Measurements from ENCODE around the gene EDAR. TPM values are rescaled to one million over a fixed set of nuclear protein-coding genes. Genes with fewer than 3 reads are reported as not detected.

Gene EDAR
- total RNA-seq, 5 donors from 2014 or later (not counting 1 experiment from before 2014, with no cell fraction given), result 5.2 to 15.6 (median 7.4) TPM

GRCh38 chr2:108949316-108950239 lies 39.4 kb downstream of the EDAR start:
- CTCF ChIA-PET, result interaction anchor here in 1 of 2 donors (1.0 kb wide), 1 partner anchor 39 kb away, joined by 3 read pairs; the partner anchor contains the start of gene EDAR
- ATAC-seq (replicated peaks in 1 of 4), result no peak

GRCh38 chr2:108947271-108947907 lies 41.6 kb downstream of the EDAR start:
- Histone ChIP-seq H3K9me3 (peaks cover 2% of the 10 kb centered on the region), H3K4me1 (ENCODE audit: control insufficient read depth in 1 of 2, extremely low read depth in 1 of 2, insufficient read depth in 2 of 2, low read length in 2 of 2) (no peaks in the 10 kb centered on the region), H3K4me3 (ENCODE audit: control insufficient read depth in 1 of 2, extremely low read depth in 1 of 2, low read length in 1 of 2) (no peak overlapping the region), H3K27me3 (replicated peaks in 1 of 2; ENCODE audit: control insufficient read depth in 2 of 2, extremely low read depth in 1 of 2, insufficient read depth in 2 of 2, low read length in 1 of 2) (peaks cover 0 to 3% of the 10 kb centered on the region in 2 experiments), H3K27ac (ENCODE audit: low read length) (no peak overlapping the region), H3K36me3 (ENCODE audit: control insufficient read depth in 2 of 2, extremely low read depth in 1 of 2, insufficient read depth in 1 of 2, low read length in 1 of 2) (peaks cover 0 to 14% of the 10 kb centered on the region in 2 donors)
- no peak overlapping the region for H3K4me3 Mint-ChIP-seq
- ChIA-PET CTCF (no interaction called here), POLR2A (no interaction called here)
- DNase-seq (no peak), ATAC-seq (replicated peaks in 1 of 4) (no peak)
- H3K9me3 Mint-ChIP-seq, result peaks cover 15 to 32% (median 25%) of the 10 kb centered on the region in 3 donors
- no peak overlapping the region for H3K27ac Mint-ChIP-seq
- H3K4me1 Mint-ChIP-seq, result peaks cover 2 to 12% (median 11%) of the 10 kb centered on the region in 3 donors
- no peaks in the 10 kb centered on the region for H3K27me3 Mint-ChIP-seq
- H3K36me3 Mint-ChIP-seq, result peaks cover 26% of the 10 kb centered on the region
- 87% methylated on average over 3 of the region's 5 CpGs for WGBS (ENCODE audit: insufficient coverage)

More at GRCh38 chr2:108949316-108950239, 39.4 kb downstream of the EDAR start:
- Mint-ChIP-seq H3K27me3 (no peaks in the 10 kb centered on the region), H3K27ac (no peak overlapping the region), H3K9me3 (peaks cover 25 to 36% (median 33%) of the 10 kb centered on the region in 3 donors), H3K36me3 (peaks cover 39% of the 10 kb centered on the region), H3K4me1 (peaks cover 2 to 17% (median 11%) of the 10 kb centered on the region in 3 donors), H3K4me3 (no peak overlapping the region)
- Histone ChIP-seq H3K4me3 (ENCODE audit: control insufficient read depth in 1 of 2, extremely low read depth in 1 of 2, low read length in 1 of 2) (no peak overlapping the region), H3K36me3 (ENCODE audit: control insufficient read depth in 2 of 2, extremely low read depth in 1 of 2, insufficient read depth in 1 of 2, low read length in 1 of 2) (peaks cover 0 to 8% of the 10 kb centered on the region in 2 donors), H3K9me3 (peaks cover 4% of the 10 kb centered on the region), H3K27me3 (replicated peaks in 1 of 2; ENCODE audit: control insufficient read depth in 2 of 2, extremely low read depth in 1 of 2, insufficient read depth in 2 of 2, low read length in 1 of 2) (no peaks in the 10 kb centered on the region), H3K4me1 (ENCODE audit: control insufficient read depth in 1 of 2, extremely low read depth in 1 of 2, insufficient read depth in 2 of 2, low read length in 2 of 2) (no peaks in the 10 kb centered on the region), H3K27ac (ENCODE audit: low read length) (no peak overlapping the region)
- no CpG with 5 or more reads among the region's 4 CpGs for WGBS (ENCODE audit: insufficient coverage)
- no peak for DNase-seq
- POLR2A ChIA-PET, result interaction anchor here in 1 of 2 donors (0.6 kb wide), 1 partner anchor 37 kb away, joined by 9 read pairs; no protein-coding TSS in a partner anchor

- Mint-ChIP-seq H3K4me3 (no peak overlapping the region), H3K27ac (no peak overlapping the region), H3K4me1 (peaks cover 2 to 8% (median 5%) of the 10 kb centered on the region in 3 donors), H3K27me3 (no peaks in the 10 kb centered on the region), H3K36me3 (peaks cover 18% of the 10 kb centered on the region), H3K9me3 (peaks cover 10 to 23% (median 17%) of the 10 kb centered on the region in 3 donors)
- no CpG with 5 or more reads among the region's 1 CpG for WGBS (ENCODE audit: insufficient coverage)
- ChIA-PET CTCF (no interaction called here), POLR2A (no interaction called here)
- no peaks in the 10 kb centered on the region for H3K9me3 ChIP-seq
- peaks cover 0 to 14% of the 10 kb centered on the region in 2 donors for H3K36me3 ChIP-seq (ENCODE audit: control insufficient read depth in 2 of 2, extremely low read depth in 1 of 2, insufficient read depth in 1 of 2, low read length in 1 of 2)
- H3K4me3 ChIP-seq (ENCODE audit: control insufficient read depth in 1 of 2, extremely low read depth in 1 of 2, low read length in 1 of 2), result no peak overlapping the region
- no peaks in the 10 kb centered on the region for H3K4me1 ChIP-seq (ENCODE audit: control insufficient read depth in 1 of 2, extremely low read depth in 1 of 2, insufficient read depth in 2 of 2, low read length in 2 of 2)
- H3K27me3 ChIP-seq (replicated peaks in 1 of 2; ENCODE audit: control insufficient read depth in 2 of 2, extremely low read depth in 1 of 2, insufficient read depth in 2 of 2, low read length in 1 of 2), result peaks cover 0 to 6% of the 10 kb centered on the region in 2 experiments
- no peak for ATAC-seq (replicated peaks in 1 of 4)
- DNase-seq, result no peak
- H3K27ac ChIP-seq (ENCODE audit: low read length), result no peak overlapping the region
Measured at GRCh38 chr2:108946442-108946841, 42.6 kb downstream of the EDAR start.

- Histone ChIP-seq H3K27ac (ENCODE audit: low read length) (no peak overlapping the region), H3K27me3 (replicated peaks in 1 of 2; ENCODE audit: control insufficient read depth in 2 of 2, extremely low read depth in 1 of 2, insufficient read depth in 2 of 2, low read length in 1 of 2) (peaks cover 0 to 9% of the 10 kb centered on the region in 2 experiments), H3K36me3 (ENCODE audit: control insufficient read depth in 2 of 2, extremely low read depth in 1 of 2, insufficient read depth in 1 of 2, low read length in 1 of 2) (peaks cover 0 to 14% of the 10 kb centered on the region in 2 donors), H3K4me3 (ENCODE audit: control insufficient read depth in 1 of 2, extremely low read depth in 1 of 2, low read length in 1 of 2) (no peak overlapping the region), H3K4me1 (ENCODE audit: control insufficient read depth in 1 of 2, extremely low read depth in 1 of 2, insufficient read depth in 2 of 2, low read length in 2 of 2) (no peaks in the 10 kb centered on the region), H3K9me3 (no peaks in the 10 kb centered on the region)
- H3K27ac Mint-ChIP-seq, result no peak overlapping the region
- peaks cover 18% of the 10 kb centered on the region for H3K36me3 Mint-ChIP-seq
- H3K4me1 Mint-ChIP-seq, result peaks cover 2 to 8% (median 3%) of the 10 kb centered on the region in 3 donors
- ATAC-seq (replicated peaks in 1 of 4) (no peak), DNase-seq (no peak)
- WGBS (ENCODE audit: insufficient coverage), result 84% methylated on average over 5 of the region's 5 CpGs
- ChIA-PET POLR2A (no interaction called here), CTCF (no interaction called here)
- no peak overlapping the region for H3K4me3 Mint-ChIP-seq
- no peaks in the 10 kb centered on the region for H3K27me3 Mint-ChIP-seq
- peaks cover 10 to 23% (median 17%) of the 10 kb centered on the region in 3 donors for H3K9me3 Mint-ChIP-seq
Measured at GRCh38 chr2:108945969-108946368, 43.1 kb downstream of the EDAR start.

- DNase-seq (no peak), ATAC-seq (replicated peaks in 1 of 4) (no peak)
Measured at GRCh38 chr2:108944601-108945331, 44.3 kb downstream of the EDAR start.

GRCh38 chr2:108943751-108944150 lies 45.3 kb downstream of the EDAR start:
- no peaks in the 10 kb centered on the region for H3K9me3 ChIP-seq
- ATAC-seq (replicated peaks in 1 of 4), result no peak
- H3K27ac ChIP-seq (ENCODE audit: low read length), result no peak overlapping the region
- 79% methylated on average over 3 of the region's 6 CpGs for WGBS (ENCODE audit: insufficient coverage)
- Mint-ChIP-seq H3K4me3 (no peak overlapping the region), H3K9me3 (peaks cover 6 to 23% (median 16%) of the 10 kb centered on the region in 3 donors), H3K36me3 (peaks cover 18% of the 10 kb centered on the region), H3K4me1 (peaks cover 8 to 21% (median 17%) of the 10 kb centered on the region in 3 donors), H3K27ac (peak overlapping the region in 1 of 2 donors; percentile 11), H3K27me3 (no peaks in the 10 kb centered on the region)
- DNase-seq, result no peak
- peaks cover 0 to 14% of the 10 kb centered on the region in 2 donors for H3K36me3 ChIP-seq (ENCODE audit: control insufficient read depth in 2 of 2, extremely low read depth in 1 of 2, insufficient read depth in 1 of 2, low read length in 1 of 2)
- CTCF ChIA-PET, result no interaction called here
- peaks cover 0 to 9% of the 10 kb centered on the region in 2 experiments for H3K27me3 ChIP-seq (replicated peaks in 1 of 2; ENCODE audit: control insufficient read depth in 2 of 2, extremely low read depth in 1 of 2, insufficient read depth in 2 of 2, low read length in 1 of 2)
- POLR2A ChIA-PET, result no interaction called here
- no peak overlapping the region for H3K4me3 ChIP-seq (ENCODE audit: control insufficient read depth in 1 of 2, extremely low read depth in 1 of 2, low read length in 1 of 2)
- no peaks in the 10 kb centered on the region for H3K4me1 ChIP-seq (ENCODE audit: control insufficient read depth in 1 of 2, extremely low read depth in 1 of 2, insufficient read depth in 2 of 2, low read length in 2 of 2)

More at GRCh38 chr2:108944601-108945331, 44.3 kb downstream of the EDAR start:
- Mint-ChIP-seq H3K4me1 (peaks cover 2 to 11% (median 10%) of the 10 kb centered on the region in 3 donors), H3K9me3 (peaks cover 6 to 23% (median 17%) of the 10 kb centered on the region in 3 donors), H3K4me3 (no peak overlapping the region), H3K27ac (no peak overlapping the region), H3K36me3 (peaks cover 18% of the 10 kb centered on the region), H3K27me3 (no peaks in the 10 kb centered on the region)
- WGBS (ENCODE audit: insufficient coverage), result 90% methylated on average over 16 of the region's 16 CpGs
- H3K4me3 ChIP-seq (ENCODE audit: control insufficient read depth in 1 of 2, extremely low read depth in 1 of 2, low read length in 1 of 2), result no peak overlapping the region
- peaks cover 0 to 14% of the 10 kb centered on the region in 2 donors for H3K36me3 ChIP-seq (ENCODE audit: control insufficient read depth in 2 of 2, extremely low read depth in 1 of 2, insufficient read depth in 1 of 2, low read length in 1 of 2)
- H3K9me3 ChIP-seq, result no peaks in the 10 kb centered on the region
- peaks cover 0 to 9% of the 10 kb centered on the region in 2 experiments for H3K27me3 ChIP-seq (replicated peaks in 1 of 2; ENCODE audit: control insufficient read depth in 2 of 2, extremely low read depth in 1 of 2, insufficient read depth in 2 of 2, low read length in 1 of 2)
- ChIA-PET CTCF (no interaction called here), POLR2A (interaction anchor here in 1 of 2 donors (0.6 kb wide), 1 partner anchor 19 kb away, joined by 4 read pairs; no protein-coding TSS in a partner anchor)
- H3K4me1 ChIP-seq (ENCODE audit: control insufficient read depth in 1 of 2, extremely low read depth in 1 of 2, insufficient read depth in 2 of 2, low read length in 2 of 2), result no peaks in the 10 kb centered on the region
- H3K27ac ChIP-seq (ENCODE audit: low read length), result no peak overlapping the region
